WTC11 (cell line): ENCODE results near the gene GSTM4. TPM values are rescaled to one million over a fixed set of nuclear protein-coding genes. Genes with fewer than 3 reads are reported as not detected.

Source experiments
- ATAC-seq: fragments of 200-7000 bp; cut with Tn5 transposase; 2 replicates; pipeline ENCODE4 v1.10.0; 2021; ENCODE audit warnings: mild to moderate bottlenecking, moderate library complexity
- CTCF ChIA-PET: fragments of 300-600 bp; sonication (Branson Sonifier 250); formaldehyde crosslinking; loops from one replicate; lab custom pipeline; 2021; ENCODE audit warnings: antibody characterized with exemption; lab: Charles Lee
- POLR2A ChIA-PET: fragments of 350-600 bp; sonication (Branson Sonifier 250); formaldehyde crosslinking; loops from one replicate; lab custom pipeline; 2021; ENCODE audit warnings: antibody characterized with exemption; lab: Charles Lee
- DNase-seq: peaks from one replicate; pipeline ENCODE4 v3.0.0; 2021; ENCODE audit warnings: low spot score
- H3K27ac Mint-ChIP-seq: 2 replicates; pipeline ENCODE4 v1.8.0; 2021; ENCODE audit warnings: mixed read lengths
- H3K27me3 Mint-ChIP-seq: 2 replicates; pipeline ENCODE4 v1.8.0; 2021; ENCODE audit warnings: low read depth, mild to moderate bottlenecking, moderate library complexity, mixed read lengths
- H3K36me3 Mint-ChIP-seq: 2 replicates; pipeline ENCODE4 v1.8.0; 2021; ENCODE audit warnings: mixed read lengths
- H3K4me1 Mint-ChIP-seq: 2 replicates; pipeline ENCODE4 v1.8.0; 2022; ENCODE audit warnings: mixed read lengths
- H3K4me3 Mint-ChIP-seq: 2 replicates; pipeline ENCODE4 v1.8.0; 2021; ENCODE audit warnings: mild to moderate bottlenecking, moderate library complexity, mixed read lengths
- H3K9me3 Mint-ChIP-seq: 2 replicates; pipeline ENCODE4 v1.8.0; 2021; ENCODE audit warnings: mixed read lengths
- IRF2 ChIP-seq: sonication (generic); formaldehyde crosslinking; IDR thresholded peaks from 2 replicates; pipeline ENCODE4 v1.8.0; 2022; ENCODE audit warnings: low read depth, missing genetic modification reagents, borderline replicate concordance
- JAZF1 ChIP-seq: fragments of 250-450 bp; sonication (Bioruptor Pico); IDR thresholded peaks from 2 replicates; pipeline ENCODE4 v1.9.0; 2021; ENCODE audit warnings: moderate library complexity, mild to moderate bottlenecking, inconsistent platforms
- JUN ChIP-seq: sonication (generic); formaldehyde crosslinking; IDR thresholded peaks from 2 replicates; pipeline ENCODE4 v1.8.0; 2023; ENCODE audit warnings: mild to moderate bottlenecking, missing genetic modification reagents
- NFE2L1 ChIP-seq: sonication (generic); formaldehyde crosslinking; IDR thresholded peaks from 2 replicates; pipeline ENCODE4 v1.8.1; 2023; ENCODE audit warnings: missing genetic modification reagents
- SOX15 ChIP-seq: fragments of 250-450 bp; sonication (Bioruptor Pico); IDR thresholded peaks from 2 replicates; pipeline ENCODE4 v1.9.0; 2021; ENCODE audit warnings: mild to moderate bottlenecking
- SP1 ChIP-seq: sonication (generic); formaldehyde crosslinking; conservative IDR thresholded peaks from 2 replicates; pipeline ENCODE4 v1.8.1; 2022; ENCODE audit warnings: missing genetic modification reagents
- ZNF121 ChIP-seq: sonication (generic); formaldehyde crosslinking; IDR thresholded peaks from 2 replicates; pipeline ENCODE4 v1.8.0; 2023; ENCODE audit warnings: missing genetic modification reagents
- ZNF138 ChIP-seq: sonication (generic); formaldehyde crosslinking; conservative IDR thresholded peaks from 2 replicates; pipeline ENCODE4 v1.8.1; 2022; ENCODE audit warnings: mild to moderate bottlenecking, moderate library complexity, missing genetic modification reagents
- ZNF219 ChIP-seq: sonication (generic); formaldehyde crosslinking; IDR thresholded peaks from 2 replicates; pipeline ENCODE4 v1.8.0; 2023; ENCODE audit warnings: missing genetic modification reagents, mild to moderate bottlenecking, borderline replicate concordance
- ZNF263 ChIP-seq: sonication (generic); formaldehyde crosslinking; IDR thresholded peaks from 2 replicates; pipeline ENCODE4 v1.8.1; 2022; ENCODE audit warnings: low read depth, mild to moderate bottlenecking, moderate library complexity, missing genetic modification reagents
- ZNF423 ChIP-seq: fragments of 250-450 bp; sonication (Bioruptor Pico); IDR thresholded peaks from 2 replicates; pipeline ENCODE4 v2.1.2; 2022; ENCODE audit warnings: mild to moderate bottlenecking, moderate library complexity
- ZNF671 ChIP-seq: fragments of 250-450 bp; sonication (Bioruptor Pico); IDR thresholded peaks from 2 replicates; pipeline ENCODE4 v1.8.0; 2021; ENCODE audit warnings: mild to moderate bottlenecking
- total RNA-seq: library from RNA; stranded (reverse); gene quantifications from 3 replicates; pipeline ENCODE4 v1.2.3, GENCODE V29; 2021
- TF ChIP-seq, protein P1 (sequence below): sonication (generic); formaldehyde crosslinking; IDR thresholded peaks from 2 replicates; pipeline ENCODE4 v1.8.0; 2023; ENCODE audit warnings: mild to moderate bottlenecking, missing genetic modification reagents
- TF ChIP-seq, protein P2 (sequence below): sonication (generic); formaldehyde crosslinking; IDR thresholded peaks from 2 replicates; pipeline ENCODE4 v1.8.1; 2022; ENCODE audit warnings: low read depth, mild to moderate bottlenecking, moderate library complexity, missing genetic modification reagents, borderline replicate concordance
- TF ChIP-seq, protein P3 (sequence below): sonication (generic); formaldehyde crosslinking; IDR thresholded peaks from 2 replicates; pipeline ENCODE4 v1.8.1; 2023; ENCODE audit warnings: mild to moderate bottlenecking, missing genetic modification reagents, moderate library complexity
- TF ChIP-seq, protein P4 (sequence below): fragments of 250-450 bp; sonication (Bioruptor Pico); IDR thresholded peaks from 2 replicates; pipeline ENCODE4 v1.9.0; 2021; ENCODE audit warnings: mild to moderate bottlenecking
- TF ChIP-seq, protein P5 (sequence below): fragments of 250-450 bp; sonication (Bioruptor Pico); IDR thresholded peaks from 2 replicates; pipeline ENCODE4 v1.9.0; 2021; ENCODE audit warnings: moderate library complexity, mild to moderate bottlenecking, inconsistent platforms, borderline replicate concordance
- TF ChIP-seq, protein P6 (sequence below): sonication (generic); formaldehyde crosslinking; IDR thresholded peaks from 2 replicates; pipeline ENCODE4 v1.8.1; 2023; ENCODE audit warnings: mild to moderate bottlenecking, moderate library complexity, missing genetic modification reagents

GSTM4 gene
- total RNA-seq, 1 experiment from 2014 or later: 16.7 TPM

DNA sequence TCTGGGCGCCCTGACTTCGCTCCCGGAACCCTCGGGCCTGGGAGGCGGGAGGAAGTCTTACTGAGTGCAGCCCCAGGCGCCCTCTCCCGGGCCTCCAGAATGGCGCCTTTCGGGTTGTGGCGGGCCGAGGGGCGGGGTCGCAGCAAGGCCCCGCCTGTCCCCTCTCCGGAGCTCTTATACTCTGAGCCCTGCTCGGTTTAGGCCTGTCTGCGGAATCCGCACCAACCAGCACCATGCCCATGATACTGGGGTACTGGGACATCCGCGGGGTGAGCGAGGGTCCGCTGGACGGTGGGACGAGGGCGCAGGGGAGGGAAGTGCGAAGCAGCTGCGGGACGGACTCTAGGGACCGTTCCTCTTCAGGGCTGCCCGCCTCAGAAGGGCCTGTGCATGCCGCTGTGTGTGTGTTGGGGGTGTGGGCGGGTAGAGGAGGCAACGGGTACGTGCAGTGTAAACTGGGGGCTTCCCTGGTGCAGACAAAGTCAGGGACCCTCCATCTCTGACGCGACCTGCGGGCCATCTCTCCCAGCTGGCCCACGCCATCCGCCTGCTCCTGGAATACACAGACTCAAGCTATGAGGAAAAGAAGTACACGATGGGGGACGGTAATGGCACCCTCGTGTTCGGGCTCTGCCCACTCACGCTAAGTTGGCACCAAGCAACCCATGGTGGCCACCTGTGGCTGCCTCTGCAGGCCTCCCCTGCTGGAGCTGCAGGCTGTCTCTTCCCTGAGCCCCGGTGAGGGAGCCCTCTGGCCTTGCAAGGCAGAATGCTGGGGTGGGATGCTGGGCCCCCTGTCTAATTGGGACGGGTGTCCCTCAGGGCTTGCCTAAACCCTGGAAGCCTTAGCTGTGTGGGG is 32.0 kb downstream of the GSTM4 start, which contains the start of gene GSTM1 (continued):
- TF ChIP-seq, protein P1, sequence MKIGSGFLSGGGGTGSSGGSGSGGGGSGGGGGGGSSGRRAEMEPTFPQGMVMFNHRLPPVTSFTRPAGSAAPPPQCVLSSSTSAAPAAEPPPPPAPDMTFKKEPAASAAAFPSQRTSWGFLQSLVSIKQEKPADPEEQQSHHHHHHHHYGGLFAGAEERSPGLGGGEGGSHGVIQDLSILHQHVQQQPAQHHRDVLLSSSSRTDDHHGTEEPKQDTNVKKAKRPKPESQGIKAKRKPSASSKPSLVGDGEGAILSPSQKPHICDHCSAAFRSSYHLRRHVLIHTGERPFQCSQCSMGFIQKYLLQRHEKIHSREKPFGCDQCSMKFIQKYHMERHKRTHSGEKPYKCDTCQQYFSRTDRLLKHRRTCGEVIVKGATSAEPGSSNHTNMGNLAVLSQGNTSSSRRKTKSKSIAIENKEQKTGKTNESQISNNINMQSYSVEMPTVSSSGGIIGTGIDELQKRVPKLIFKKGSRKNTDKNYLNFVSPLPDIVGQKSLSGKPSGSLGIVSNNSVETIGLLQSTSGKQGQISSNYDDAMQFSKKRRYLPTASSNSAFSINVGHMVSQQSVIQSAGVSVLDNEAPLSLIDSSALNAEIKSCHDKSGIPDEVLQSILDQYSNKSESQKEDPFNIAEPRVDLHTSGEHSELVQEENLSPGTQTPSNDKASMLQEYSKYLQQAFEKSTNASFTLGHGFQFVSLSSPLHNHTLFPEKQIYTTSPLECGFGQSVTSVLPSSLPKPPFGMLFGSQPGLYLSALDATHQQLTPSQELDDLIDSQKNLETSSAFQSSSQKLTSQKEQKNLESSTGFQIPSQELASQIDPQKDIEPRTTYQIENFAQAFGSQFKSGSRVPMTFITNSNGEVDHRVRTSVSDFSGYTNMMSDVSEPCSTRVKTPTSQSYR (CRISPR knock-in tag): no peak
- TF ChIP-seq SP1 (CRISPR knock-in tag) (no peak), NFE2L1 (CRISPR knock-in tag) (no peak), JAZF1 (CRISPR knock-in tag) (no peak)

DNA sequence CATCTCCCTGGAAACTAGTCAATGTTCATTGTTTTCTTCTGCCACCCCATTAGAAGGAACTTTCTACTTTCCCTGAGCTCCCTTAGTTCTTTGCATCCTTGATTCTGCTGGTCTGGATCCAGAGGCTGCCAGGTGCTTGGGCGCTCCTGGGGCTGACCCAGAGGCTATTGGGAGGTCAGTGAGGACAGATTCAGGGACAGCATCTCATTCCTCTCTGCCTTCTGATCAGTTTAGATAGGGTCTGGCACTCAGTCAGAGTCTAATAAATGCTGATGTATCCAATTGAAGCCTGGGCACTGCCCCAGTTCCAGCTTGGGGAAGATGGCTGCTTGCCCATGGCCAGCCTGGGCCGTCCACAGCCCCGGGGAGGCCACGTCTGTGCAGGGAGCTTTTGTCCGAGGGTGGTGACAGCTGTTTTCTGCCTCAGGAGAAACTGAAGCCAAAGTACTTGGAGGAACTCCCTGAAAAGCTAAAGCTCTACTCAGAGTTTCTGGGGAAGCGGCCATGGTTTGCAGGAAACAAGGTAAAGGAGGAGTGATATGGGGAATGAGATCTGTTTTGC is 34.0 kb downstream of the GSTM4 start:
- CTCF ChIA-PET: no interaction called here
- H3K4me1 Mint-ChIP-seq: no peaks in the 10 kb centered on the region

DNA sequence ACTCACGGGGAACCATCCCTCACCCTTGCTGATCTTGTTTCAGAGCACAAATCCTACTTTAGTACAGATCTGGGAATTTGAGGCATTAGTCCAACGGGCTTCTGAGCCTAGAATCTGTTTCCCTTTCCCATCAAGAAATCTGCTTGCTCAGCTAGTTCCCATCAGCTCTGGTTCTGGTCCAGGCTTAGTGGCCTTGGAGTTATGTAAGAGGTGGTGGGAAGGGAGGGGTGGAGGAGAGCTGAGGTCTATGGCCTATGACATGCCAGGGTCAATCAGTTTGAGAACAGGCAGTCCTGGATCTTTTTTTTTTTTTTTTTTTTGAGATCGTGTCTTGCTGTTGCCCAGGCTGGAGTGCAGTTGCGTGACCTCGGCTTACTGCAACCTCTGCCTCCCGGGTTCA is 35.9 kb downstream of the GSTM4 start:
- no peaks in the 10 kb centered on the region for H3K27me3 Mint-ChIP-seq
- ATAC-seq (no peak), DNase-seq (no peak)
- H3K36me3 Mint-ChIP-seq: no peaks in the 10 kb centered on the region
- no peaks in the 10 kb centered on the region for H3K4me1 Mint-ChIP-seq
- no peaks in the 10 kb centered on the region for H3K9me3 Mint-ChIP-seq
- ChIA-PET CTCF (no interaction called here), POLR2A (no interaction called here)
- H3K4me3 Mint-ChIP-seq: no peak overlapping the region
- H3K27ac Mint-ChIP-seq: no peak overlapping the region
- no peak for TF ChIP-seq ZNF121 (CRISPR knock-in tag)
- no peak for TF ChIP-seq ZNF423 (CRISPR knock-in tag)
- no peak for TF ChIP-seq SOX15 (CRISPR knock-in tag)
- TF ChIP-seq, protein P2, sequence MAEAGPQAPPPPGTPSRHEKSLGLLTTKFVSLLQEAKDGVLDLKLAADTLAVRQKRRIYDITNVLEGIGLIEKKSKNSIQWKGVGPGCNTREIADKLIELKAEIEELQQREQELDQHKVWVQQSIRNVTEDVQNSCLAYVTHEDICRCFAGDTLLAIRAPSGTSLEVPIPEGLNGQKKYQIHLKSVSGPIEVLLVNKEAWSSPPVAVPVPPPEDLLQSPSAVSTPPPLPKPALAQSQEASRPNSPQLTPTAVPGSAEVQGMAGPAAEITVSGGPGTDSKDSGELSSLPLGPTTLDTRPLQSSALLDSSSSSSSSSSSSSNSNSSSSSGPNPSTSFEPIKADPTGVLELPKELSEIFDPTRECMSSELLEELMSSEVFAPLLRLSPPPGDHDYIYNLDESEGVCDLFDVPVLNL (CRISPR knock-in tag): no peak
- TF ChIP-seq NFE2L1 (CRISPR knock-in tag): no peak
- TF ChIP-seq, protein P3, sequence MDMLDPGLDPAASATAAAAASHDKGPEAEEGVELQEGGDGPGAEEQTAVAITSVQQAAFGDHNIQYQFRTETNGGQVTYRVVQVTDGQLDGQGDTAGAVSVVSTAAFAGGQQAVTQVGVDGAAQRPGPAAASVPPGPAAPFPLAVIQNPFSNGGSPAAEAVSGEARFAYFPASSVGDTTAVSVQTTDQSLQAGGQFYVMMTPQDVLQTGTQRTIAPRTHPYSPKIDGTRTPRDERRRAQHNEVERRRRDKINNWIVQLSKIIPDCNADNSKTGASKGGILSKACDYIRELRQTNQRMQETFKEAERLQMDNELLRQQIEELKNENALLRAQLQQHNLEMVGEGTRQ (CRISPR knock-in tag): no peak
- no peak for TF ChIP-seq JUN (CRISPR knock-in tag)

More for the DNA sequence above, 34.0 kb downstream of the GSTM4 start:
- H3K27me3 Mint-ChIP-seq: no peaks in the 10 kb centered on the region
- H3K9me3 Mint-ChIP-seq: no peaks in the 10 kb centered on the region
- DNase-seq (no peak), ATAC-seq (no peak)
- no peaks in the 10 kb centered on the region for H3K36me3 Mint-ChIP-seq
- TF ChIP-seq, protein P4, sequence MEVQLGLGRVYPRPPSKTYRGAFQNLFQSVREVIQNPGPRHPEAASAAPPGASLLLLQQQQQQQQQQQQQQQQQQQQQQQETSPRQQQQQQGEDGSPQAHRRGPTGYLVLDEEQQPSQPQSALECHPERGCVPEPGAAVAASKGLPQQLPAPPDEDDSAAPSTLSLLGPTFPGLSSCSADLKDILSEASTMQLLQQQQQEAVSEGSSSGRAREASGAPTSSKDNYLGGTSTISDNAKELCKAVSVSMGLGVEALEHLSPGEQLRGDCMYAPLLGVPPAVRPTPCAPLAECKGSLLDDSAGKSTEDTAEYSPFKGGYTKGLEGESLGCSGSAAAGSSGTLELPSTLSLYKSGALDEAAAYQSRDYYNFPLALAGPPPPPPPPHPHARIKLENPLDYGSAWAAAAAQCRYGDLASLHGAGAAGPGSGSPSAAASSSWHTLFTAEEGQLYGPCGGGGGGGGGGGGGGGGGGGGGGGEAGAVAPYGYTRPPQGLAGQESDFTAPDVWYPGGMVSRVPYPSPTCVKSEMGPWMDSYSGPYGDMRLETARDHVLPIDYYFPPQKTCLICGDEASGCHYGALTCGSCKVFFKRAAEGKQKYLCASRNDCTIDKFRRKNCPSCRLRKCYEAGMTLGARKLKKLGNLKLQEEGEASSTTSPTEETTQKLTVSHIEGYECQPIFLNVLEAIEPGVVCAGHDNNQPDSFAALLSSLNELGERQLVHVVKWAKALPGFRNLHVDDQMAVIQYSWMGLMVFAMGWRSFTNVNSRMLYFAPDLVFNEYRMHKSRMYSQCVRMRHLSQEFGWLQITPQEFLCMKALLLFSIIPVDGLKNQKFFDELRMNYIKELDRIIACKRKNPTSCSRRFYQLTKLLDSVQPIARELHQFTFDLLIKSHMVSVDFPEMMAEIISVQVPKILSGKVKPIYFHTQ (CRISPR knock-in tag): no peak
- TF ChIP-seq ZNF138: no peak
- TF ChIP-seq ZNF263 (CRISPR knock-in tag): no peak
- TF ChIP-seq ZNF671: no peak
- no peak for TF ChIP-seq IRF2
- TF ChIP-seq, protein P5, sequence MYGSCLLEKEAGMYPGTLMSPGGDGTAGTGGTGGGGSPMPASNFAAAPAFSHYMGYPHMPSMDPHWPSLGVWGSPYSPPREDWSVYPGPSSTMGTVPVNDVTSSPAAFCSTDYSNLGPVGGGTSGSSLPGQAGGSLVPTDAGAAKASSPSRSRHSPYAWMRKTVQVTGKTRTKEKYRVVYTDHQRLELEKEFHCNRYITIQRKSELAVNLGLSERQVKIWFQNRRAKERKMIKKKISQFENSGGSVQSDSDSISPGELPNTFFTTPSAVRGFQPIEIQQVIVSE (CRISPR knock-in tag): no peak
- TF ChIP-seq ZNF219: no peak
- TF ChIP-seq, protein P6, sequence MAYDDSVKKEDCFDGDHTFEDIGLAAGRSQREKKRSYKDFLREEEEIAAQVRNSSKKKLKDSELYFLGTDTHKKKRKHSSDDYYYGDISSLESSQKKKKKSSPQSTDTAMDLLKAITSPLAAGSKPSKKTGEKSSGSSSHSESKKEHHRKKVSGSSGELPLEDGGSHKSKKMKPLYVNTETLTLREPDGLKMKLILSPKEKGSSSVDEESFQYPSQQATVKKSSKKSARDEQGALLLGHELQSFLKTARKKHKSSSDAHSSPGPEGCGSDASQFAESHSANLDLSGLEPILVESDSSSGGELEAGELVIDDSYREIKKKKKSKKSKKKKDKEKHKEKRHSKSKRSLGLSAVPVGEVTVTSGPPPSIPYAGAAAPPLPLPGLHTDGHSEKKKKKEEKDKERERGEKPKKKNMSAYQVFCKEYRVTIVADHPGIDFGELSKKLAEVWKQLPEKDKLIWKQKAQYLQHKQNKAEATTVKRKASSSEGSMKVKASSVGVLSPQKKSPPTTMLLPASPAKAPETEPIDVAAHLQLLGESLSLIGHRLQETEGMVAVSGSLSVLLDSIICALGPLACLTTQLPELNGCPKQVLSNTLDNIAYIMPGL (CRISPR knock-in tag): no peak
- no peak overlapping the region for H3K27ac Mint-ChIP-seq
- H3K4me3 Mint-ChIP-seq: no peak overlapping the region
- POLR2A ChIA-PET: no interaction called here
